WERI-Rb-1 (cell line): ENCODE data around the gene TRAPPC11.

Source experiments
- DNase-seq: peaks from one replicate; pipeline ENCODE4 v3.0.0-alpha.2; 2020
- H3K27ac ChIP-seq: fragments of 250-450 bp; sonication (Bioruptor Pico); 2 replicates; pipeline ENCODE4 v1.5.1; 2020; ENCODE audit warnings: mild to moderate bottlenecking, moderate library complexity
- H3K27me3 ChIP-seq: fragments of 250-450 bp; sonication (Bioruptor Pico); 2 replicates; pipeline ENCODE4 v1.5.1; 2021; ENCODE audit warnings: mild to moderate bottlenecking, low read depth, moderate library complexity; ENCODE audit not compliant: insufficient read depth, severe bottlenecking
- H3K36me3 ChIP-seq: fragments of 250-450 bp; sonication (Bioruptor Pico); 2 replicates; pipeline ENCODE4 v1.5.1; 2020; ENCODE audit warnings: mild to moderate bottlenecking, moderate library complexity
- H3K4me3 ChIP-seq: 2 replicates; pipeline ENCODE4 v1.5.1; 2011; ENCODE audit warnings: low read depth, mild to moderate bottlenecking, control low read depth, low read length
- H3K9me3 ChIP-seq: fragments of 250-450 bp; sonication (Bioruptor Pico); 2 replicates; pipeline ENCODE4 v1.5.1; 2021; ENCODE audit warnings: mild to moderate bottlenecking, moderate library complexity; ENCODE audit not compliant: severe bottlenecking
- CTCF ChIP-seq: IDR thresholded peaks from 2 replicates; pipeline ENCODE4 v1.5.1; 2011; ENCODE audit warnings: low read depth, mild to moderate bottlenecking, control low read depth, inconsistent platforms, low read length

Gene TRAPPC11

DNA sequence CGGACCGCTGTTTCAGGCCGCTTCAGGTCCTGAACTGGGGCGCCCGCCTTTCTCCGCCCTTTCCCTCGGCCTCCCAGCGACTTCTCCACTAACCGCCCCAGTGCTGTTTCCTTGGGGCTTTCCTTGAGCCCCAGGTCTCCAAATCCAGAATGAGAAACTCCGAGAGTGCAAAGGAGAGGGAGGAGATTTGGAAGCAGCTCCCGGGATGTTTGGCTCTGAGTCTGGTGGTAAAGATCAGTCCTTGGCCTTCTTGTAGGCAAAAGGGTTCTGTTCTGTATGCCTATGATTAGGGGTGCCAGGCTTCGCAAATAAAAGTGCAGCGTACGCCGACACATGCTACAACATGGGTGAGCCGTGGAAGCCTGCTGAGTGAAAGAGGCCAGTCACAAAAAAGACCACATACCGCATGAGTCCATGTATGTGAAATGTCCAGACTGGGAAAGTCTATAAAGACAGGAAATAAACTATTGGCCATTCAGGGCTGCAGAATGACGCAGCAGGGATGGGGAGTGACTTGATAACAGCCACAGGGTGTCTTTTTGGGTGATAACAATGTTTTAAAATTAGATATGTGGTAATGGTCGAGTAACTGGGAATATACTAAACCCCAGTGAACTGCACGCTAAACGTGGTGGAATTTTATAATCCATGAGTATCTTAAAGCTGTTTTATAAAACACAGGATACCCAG, 99.8 kb downstream of the TRAPPC11 start:
- no peak overlapping the region for H3K4me3 ChIP-seq
- no peak for DNase-seq
- no peaks in the 10 kb centered on the region for H3K27me3 ChIP-seq
- no peaks in the 10 kb centered on the region for H3K36me3 ChIP-seq
- H3K9me3 ChIP-seq, result peaks cover 7% of the 10 kb centered on the region
- no peak for TF ChIP-seq CTCF
- H3K27ac ChIP-seq, result no peak overlapping the region

DNA sequence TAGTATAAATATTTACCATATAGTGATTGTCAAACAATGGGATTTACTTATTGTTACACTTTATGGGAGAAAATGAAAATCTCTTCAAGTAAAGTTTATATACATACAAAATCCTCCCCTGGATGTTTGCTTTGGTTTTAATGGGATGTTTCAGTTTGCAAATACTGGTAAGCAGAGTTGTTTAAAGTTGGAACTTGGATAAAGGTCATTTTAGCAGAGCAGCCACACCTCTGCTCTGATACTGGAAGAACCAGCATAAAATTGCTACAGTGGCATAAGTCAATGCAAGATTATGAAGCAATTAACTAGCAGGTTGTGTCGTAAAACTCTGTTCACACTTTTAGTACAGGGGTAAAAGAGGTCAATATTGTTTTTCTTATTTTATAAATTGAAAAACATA, 101.2 kb downstream of the TRAPPC11 start:
- Histone ChIP-seq H3K27ac (no peak overlapping the region), H3K4me3 (no peak overlapping the region), H3K36me3 (no peaks in the 10 kb centered on the region), H3K9me3 (peaks cover 1% of the 10 kb centered on the region), H3K27me3 (no peaks in the 10 kb centered on the region)
- TF ChIP-seq CTCF, result no peak
- no peak for DNase-seq
